HepG2 (cell line): Measurements from ENCODE around the gene EMC9. TPM values are rescaled to one million over a fixed set of nuclear protein-coding genes. Genes with fewer than 3 reads are reported as not detected.

Source experiments
- FOXA1 ChIP-seq, 2 experiments: fragments of 450-650 bp in 1 of 2; sonication (generic) in 1 of 2; formaldehyde crosslinking in 1 of 2; IDR thresholded peaks; 2 replicates each; pipeline versions ENCODE4 v1.4.0 to v1.6.1; 2016 to 2020; ENCODE audit warnings: missing genetic modification reagents in 1 of 2
- FOXK1 ChIP-seq: sonication (generic); formaldehyde crosslinking; IDR thresholded peaks from 2 replicates; pipeline ENCODE4 v1.4.0; 2020; ENCODE audit warnings: low read depth, missing genetic modification reagents, borderline replicate concordance
- GABPA ChIP-seq, 2 experiments: IDR thresholded peaks; 2 replicates each; pipeline ENCODE4 v1.6.1; 2011 to 2016; ENCODE audit warnings: low read depth in 2 of 2, low read length in 1 of 2, missing biosample characterization in 1 of 2, missing genetic modification characterization in 1 of 2
- SNRNP70 ChIP-seq: fragments of 200-400 bp; formaldehyde crosslinking; IDR thresholded peaks from 2 replicates; pipeline ENCODE4 v1.6.1; 2017; ENCODE audit warnings: mild to moderate bottlenecking, low read depth, low read length, moderate library complexity
- THYN1 ChIP-seq: sonication (generic); formaldehyde crosslinking; IDR thresholded peaks from 2 replicates; pipeline ENCODE4 v1.8.1; 2023; ENCODE audit warnings: low read depth, mild to moderate bottlenecking, moderate library complexity, missing genetic modification reagents, borderline replicate concordance
- ZNF253 ChIP-seq: sonication (generic); formaldehyde crosslinking; IDR thresholded peaks from 2 replicates; pipeline ENCODE4 v1.8.0; 2022; ENCODE audit warnings: mild to moderate bottlenecking, missing genetic modification reagents, borderline replicate concordance
- ZNF296 ChIP-seq: sonication (generic); formaldehyde crosslinking; conservative IDR thresholded peaks from 2 replicates; pipeline ENCODE4 v1.5.0; 2020; ENCODE audit warnings: mild to moderate bottlenecking, missing genetic modification reagents
- ZNF709 ChIP-seq: sonication (generic); formaldehyde crosslinking; IDR thresholded peaks from 2 replicates; pipeline ENCODE4 v1.5.0; 2020; ENCODE audit warnings: mild to moderate bottlenecking, missing genetic modification reagents
- ZNF773 ChIP-seq: sonication (generic); formaldehyde crosslinking; IDR thresholded peaks from 2 replicates; pipeline ENCODE4 v1.4.0; 2020; ENCODE audit warnings: missing genetic modification reagents, borderline replicate concordance
- polyA plus RNA-seq, 8 experiments: library from polyadenylated mRNA; depleted of rRNA in 3 of 8; stranded (reverse) in 7 of 8; unstranded in 1 of 8; fragments of >200 nt; fragmentation: Illumina TruSeq in 4 of 8; extraction: Trizol in 4 of 8; gene quantifications; 2 replicates each; pipeline versions ENCODE4 v1.2.1 to v1.2.3, GENCODE V29; 2011 to 2016; ENCODE audit warnings: low read depth in 4 of 8, missing spikeins in 1 of 8, mixed read lengths in 1 of 8; ENCODE audit not compliant: insufficient read depth in 1 of 8
- total RNA-seq, 5 experiments: library from RNA; depleted of rRNA; stranded (reverse); fragments of >200 nt; fragmentation: Illumina TruSeq; extraction: Trizol; gene quantifications; 2 replicates each; pipeline ENCODE4 v1.2.3, GENCODE V29; 2016; ENCODE audit warnings: low read depth in 1 of 5
- TF ChIP-seq, protein P1 (sequence below): sonication (generic); formaldehyde crosslinking; conservative IDR thresholded peaks from 2 replicates; pipeline ENCODE4 v1.8.0; 2022; ENCODE audit warnings: missing genetic modification reagents
- TF ChIP-seq, protein P2 (sequence below): IDR thresholded peaks from 2 replicates; pipeline ENCODE4 v1.6.1; 2016; ENCODE audit warnings: mild to moderate bottlenecking, missing biosample characterization, missing genetic modification reagents
- TF ChIP-seq, protein P3 (sequence below): sonication (generic); formaldehyde crosslinking; IDR thresholded peaks from 2 replicates; pipeline ENCODE4 v1.5.0; 2020; ENCODE audit warnings: missing genetic modification reagents
- TF ChIP-seq, protein P4 (sequence below): sonication (generic); formaldehyde crosslinking; IDR thresholded peaks from 2 replicates; pipeline ENCODE4 v1.8.0; 2022; ENCODE audit warnings: mild to moderate bottlenecking, missing genetic modification reagents
- TF ChIP-seq, protein P5 (sequence below): sonication (generic); formaldehyde crosslinking; IDR thresholded peaks from 2 replicates; pipeline ENCODE4 v1.4.0; 2020; ENCODE audit warnings: low read depth, mild to moderate bottlenecking, missing genetic modification reagents
- TF ChIP-seq, protein P6 (sequence below): sonication (generic); formaldehyde crosslinking; IDR thresholded peaks from 2 replicates; pipeline ENCODE4 v1.8.0; 2022; ENCODE audit warnings: low read depth, missing genetic modification reagents
- TF ChIP-seq, protein P7 (sequence below): sonication (generic); formaldehyde crosslinking; IDR thresholded peaks from 2 replicates; pipeline ENCODE4 v1.8.0; 2022; ENCODE audit warnings: missing genetic modification reagents, mild to moderate bottlenecking, borderline replicate concordance

Gene EMC9
- total and polyA plus RNA-seq, 2 of the 13 experiments (the other 11 are each of a cell fraction or from before 2014, with no cell fraction given), result 60.5 to 78.7 TPM

DNA sequence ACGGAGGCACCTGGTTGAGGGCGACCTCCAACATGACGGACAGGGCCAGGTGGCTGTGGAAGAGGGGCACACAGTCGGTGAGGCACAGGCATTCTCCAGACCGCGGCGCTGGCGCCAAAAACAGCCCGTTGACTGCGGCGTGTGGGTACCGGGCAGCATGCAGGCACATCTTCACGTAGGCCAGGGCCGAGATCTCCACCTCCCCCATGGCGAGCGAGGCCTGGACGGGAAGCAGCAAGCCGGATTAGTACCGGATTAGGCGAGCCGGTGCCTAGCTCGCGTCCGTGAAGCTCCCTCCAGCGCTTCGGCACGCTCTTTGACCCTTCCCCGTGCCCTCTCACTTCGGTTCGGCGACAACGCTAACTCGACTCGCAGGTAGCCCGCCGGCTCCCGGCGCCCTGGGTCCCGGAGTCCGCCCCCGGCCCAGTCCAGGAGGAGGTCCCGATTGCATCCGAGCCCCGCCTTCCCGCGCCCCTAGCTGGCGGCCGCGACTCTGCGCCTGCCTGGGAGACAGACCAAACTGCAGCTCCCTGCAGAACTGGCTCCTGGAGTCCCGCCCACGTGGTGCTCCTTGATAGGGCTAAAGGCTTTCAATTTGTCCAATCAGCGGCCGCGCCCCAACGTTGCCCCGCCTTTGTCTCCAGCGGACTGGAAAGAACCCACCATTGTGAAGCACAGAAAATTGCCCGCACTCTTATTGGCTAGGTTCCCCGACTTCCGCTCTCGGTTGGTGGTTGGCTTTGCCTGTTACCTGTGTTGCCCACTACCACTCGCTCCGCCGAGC is at the start of gene EMC9 (continued):
- TF ChIP-seq, protein P1, sequence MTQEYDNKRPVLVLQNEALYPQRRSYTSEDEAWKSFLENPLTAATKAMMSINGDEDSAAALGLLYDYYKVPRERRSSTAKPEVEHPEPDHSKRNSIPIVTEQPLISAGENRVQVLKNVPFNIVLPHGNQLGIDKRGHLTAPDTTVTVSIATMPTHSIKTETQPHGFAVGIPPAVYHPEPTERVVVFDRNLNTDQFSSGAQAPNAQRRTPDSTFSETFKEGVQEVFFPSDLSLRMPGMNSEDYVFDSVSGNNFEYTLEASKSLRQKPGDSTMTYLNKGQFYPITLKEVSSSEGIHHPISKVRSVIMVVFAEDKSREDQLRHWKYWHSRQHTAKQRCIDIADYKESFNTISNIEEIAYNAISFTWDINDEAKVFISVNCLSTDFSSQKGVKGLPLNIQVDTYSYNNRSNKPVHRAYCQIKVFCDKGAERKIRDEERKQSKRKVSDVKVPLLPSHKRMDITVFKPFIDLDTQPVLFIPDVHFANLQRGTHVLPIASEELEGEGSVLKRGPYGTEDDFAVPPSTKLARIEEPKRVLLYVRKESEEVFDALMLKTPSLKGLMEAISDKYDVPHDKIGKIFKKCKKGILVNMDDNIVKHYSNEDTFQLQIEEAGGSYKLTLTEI (CRISPR knock-in tag), result no peak
- TF ChIP-seq ZNF773 (peak; percentile 95), THYN1 (CRISPR knock-in tag) (peak; percentile 97), ZNF709 (CRISPR knock-in tag) (no peak), GABPA (IDR thresholded peaks at IDR 0.05; ENCODE audit: low read depth, low read length) (no peak), GABPA (CRISPR knock-in tag; IDR thresholded peaks at IDR 0.05; ENCODE audit: low read depth) (no peak), FOXK1 (CRISPR knock-in tag) (peak; percentile 68; the same call in 1 of the 2 replicates), ZNF296 (CRISPR knock-in tag) (no peak), SNRNP70 (no peak), ZNF253 (CRISPR knock-in tag) (peak; percentile 98), FOXA1 (IDR thresholded peaks at IDR 0.05) (no peak), FOXA1 (CRISPR knock-in tag; IDR thresholded peaks at IDR 0.05) (peak; percentile 46; the same call in 1 of the 2 replicates)
- TF ChIP-seq, protein P2, sequence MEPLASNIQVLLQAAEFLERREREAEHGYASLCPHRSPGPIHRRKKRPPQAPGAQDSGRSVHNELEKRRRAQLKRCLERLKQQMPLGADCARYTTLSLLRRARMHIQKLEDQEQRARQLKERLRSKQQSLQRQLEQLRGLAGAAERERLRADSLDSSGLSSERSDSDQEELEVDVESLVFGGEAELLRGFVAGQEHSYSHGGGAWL (CRISPR knock-in tag), result peak; percentile 95
- TF ChIP-seq, protein P3, sequence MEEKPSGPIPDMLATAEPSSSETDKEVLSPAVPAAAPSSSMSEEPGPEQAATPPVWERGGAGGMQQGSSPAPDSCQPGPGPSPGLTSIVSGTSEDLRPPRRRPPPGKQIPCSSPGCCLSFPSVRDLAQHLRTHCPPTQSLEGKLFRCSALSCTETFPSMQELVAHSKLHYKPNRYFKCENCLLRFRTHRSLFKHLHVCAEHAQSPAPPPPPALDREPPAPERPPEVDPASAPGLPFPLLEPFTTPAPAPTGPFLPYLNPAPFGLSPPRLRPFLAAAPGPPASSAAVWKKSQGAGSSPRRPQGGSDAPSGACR (CRISPR knock-in tag), result no peak
- TF ChIP-seq, protein P4, sequence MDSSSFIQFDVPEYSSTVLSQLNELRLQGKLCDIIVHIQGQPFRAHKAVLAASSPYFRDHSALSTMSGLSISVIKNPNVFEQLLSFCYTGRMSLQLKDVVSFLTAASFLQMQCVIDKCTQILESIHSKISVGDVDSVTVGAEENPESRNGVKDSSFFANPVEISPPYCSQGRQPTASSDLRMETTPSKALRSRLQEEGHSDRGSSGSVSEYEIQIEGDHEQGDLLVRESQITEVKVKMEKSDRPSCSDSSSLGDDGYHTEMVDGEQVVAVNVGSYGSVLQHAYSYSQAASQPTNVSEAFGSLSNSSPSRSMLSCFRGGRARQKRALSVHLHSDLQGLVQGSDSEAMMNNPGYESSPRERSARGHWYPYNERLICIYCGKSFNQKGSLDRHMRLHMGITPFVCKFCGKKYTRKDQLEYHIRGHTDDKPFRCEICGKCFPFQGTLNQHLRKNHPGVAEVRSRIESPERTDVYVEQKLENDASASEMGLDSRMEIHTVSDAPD (CRISPR knock-in tag), result peak; percentile 89
- TF ChIP-seq, protein P5, sequence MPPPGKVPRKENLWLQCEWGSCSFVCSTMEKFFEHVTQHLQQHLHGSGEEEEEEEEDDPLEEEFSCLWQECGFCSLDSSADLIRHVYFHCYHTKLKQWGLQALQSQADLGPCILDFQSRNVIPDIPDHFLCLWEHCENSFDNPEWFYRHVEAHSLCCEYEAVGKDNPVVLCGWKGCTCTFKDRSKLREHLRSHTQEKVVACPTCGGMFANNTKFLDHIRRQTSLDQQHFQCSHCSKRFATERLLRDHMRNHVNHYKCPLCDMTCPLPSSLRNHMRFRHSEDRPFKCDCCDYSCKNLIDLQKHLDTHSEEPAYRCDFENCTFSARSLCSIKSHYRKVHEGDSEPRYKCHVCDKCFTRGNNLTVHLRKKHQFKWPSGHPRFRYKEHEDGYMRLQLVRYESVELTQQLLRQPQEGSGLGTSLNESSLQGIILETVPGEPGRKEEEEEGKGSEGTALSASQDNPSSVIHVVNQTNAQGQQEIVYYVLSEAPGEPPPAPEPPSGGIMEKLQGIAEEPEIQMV (CRISPR knock-in tag), result peak; percentile 99
- TF ChIP-seq, protein P6, sequence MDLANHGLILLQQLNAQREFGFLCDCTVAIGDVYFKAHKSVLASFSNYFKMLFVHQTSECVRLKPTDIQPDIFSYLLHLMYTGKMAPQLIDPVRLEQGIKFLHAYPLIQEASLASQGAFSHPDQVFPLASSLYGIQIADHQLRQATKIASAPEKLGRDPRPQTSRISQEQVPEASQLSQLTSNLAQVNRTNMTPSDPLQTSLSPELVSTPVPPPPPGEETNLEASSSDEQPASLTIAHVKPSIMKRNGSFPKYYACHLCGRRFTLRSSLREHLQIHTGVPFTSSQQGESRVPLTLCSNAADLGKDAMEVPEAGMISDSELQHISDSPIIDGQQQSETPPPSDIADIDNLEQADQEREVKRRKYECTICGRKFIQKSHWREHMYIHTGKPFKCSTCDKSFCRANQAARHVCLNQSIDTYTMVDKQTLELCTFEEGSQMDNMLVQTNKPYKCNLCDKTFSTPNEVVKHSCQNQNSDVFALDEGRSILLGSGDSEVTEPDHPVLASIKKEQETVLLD (CRISPR knock-in tag), result no peak
- TF ChIP-seq, protein P7, sequence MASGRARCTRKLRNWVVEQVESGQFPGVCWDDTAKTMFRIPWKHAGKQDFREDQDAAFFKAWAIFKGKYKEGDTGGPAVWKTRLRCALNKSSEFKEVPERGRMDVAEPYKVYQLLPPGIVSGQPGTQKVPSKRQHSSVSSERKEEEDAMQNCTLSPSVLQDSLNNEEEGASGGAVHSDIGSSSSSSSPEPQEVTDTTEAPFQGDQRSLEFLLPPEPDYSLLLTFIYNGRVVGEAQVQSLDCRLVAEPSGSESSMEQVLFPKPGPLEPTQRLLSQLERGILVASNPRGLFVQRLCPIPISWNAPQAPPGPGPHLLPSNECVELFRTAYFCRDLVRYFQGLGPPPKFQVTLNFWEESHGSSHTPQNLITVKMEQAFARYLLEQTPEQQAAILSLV (CRISPR knock-in tag), result peak; percentile 96; the same call in 1 of the 2 replicates
